Kidney tubule cell (primary cell): ENCODE data around the gene RARRES2.

ENCODE experiments used
- DNase-seq: peaks from one replicate; pipeline ENCODE4 v3.0.0-alpha.2; 2018; ENCODE audit warnings: low spot score

Gene RARRES2

DNA sequence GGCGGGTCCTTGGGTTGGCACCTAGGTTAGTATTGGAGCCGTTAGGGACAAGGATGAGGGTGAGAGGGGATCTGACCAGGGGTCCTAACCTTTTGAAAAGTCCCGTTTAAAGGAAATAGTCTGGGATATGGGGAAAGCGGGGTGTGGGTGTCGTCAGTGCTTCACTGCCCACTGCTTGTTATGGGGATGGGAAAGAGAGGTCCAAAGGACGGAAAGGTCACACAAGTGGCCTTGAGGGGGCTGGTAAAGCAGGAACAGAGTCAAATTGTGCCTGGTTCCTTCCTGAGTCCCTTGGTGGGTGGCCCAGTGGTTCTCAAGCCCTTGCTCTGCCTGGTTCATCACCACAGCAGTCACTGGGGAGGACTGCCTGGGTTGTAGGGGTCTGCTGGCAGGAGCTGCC, 35.1 kb upstream of the RARRES2 start:
- no peak for DNase-seq

DNA sequence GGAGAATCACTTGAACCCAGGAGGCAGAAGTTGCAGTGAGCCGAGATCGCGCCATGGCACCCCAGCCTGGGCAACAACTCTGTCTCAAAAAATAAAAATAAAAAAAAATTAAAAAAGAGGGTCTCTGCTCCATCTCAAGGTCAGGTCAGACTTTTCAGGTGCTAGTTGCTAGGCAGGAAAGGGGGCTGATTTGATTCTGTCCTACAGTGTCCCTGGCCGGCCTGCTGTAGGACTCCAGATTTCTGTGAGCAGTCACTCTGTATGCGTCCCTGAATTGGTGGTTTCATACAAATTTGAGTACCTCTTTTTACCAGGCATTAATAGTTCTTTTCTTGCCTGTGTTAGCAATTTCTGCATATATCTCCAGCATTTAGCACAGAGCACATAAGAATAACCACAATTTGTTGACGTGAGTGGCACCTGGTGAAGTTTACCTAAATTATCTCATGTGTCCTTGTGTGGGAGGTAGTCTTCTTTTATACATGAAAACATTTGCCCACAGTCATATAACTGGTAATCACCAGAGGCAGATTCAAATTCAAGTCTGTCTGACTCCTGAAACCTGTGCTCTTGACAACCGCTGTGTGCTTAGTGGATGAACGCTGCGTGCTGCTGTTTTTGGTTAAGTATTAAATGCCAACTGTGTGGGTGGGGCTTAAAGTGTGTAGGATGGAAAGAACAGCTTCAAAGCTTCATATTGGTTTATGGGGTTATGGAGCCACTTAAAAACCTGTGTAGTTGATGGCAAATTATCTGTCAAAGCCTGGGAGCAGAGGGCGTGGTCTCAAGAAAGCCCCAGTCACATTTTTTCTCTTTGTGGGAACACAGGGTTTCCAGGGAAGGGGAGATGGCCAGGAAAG, 34.5 kb upstream of the RARRES2 start:
- DNase-seq = peak; percentile 44

DNA sequence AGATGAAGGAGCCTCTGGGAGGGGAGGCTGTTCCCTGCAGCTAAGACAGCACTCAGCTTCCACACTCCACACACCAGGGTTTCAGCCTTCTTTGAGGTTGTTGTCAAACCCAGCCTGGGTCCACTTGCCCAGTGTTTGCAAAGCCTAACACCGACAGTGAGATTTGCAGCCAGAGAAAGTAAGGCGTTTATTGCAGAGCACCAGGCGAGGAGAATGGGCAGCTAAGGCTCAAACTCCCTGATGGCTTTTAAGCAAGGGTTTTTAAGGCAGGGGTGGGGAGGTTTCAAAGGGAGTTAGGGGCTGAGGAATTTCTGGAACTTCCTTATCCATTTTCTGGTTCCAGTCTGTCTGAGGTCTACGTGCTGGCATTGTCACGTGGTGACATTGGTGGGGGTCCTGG, 33.0 kb upstream of the RARRES2 start:
- DNase-seq = no peak

DNA sequence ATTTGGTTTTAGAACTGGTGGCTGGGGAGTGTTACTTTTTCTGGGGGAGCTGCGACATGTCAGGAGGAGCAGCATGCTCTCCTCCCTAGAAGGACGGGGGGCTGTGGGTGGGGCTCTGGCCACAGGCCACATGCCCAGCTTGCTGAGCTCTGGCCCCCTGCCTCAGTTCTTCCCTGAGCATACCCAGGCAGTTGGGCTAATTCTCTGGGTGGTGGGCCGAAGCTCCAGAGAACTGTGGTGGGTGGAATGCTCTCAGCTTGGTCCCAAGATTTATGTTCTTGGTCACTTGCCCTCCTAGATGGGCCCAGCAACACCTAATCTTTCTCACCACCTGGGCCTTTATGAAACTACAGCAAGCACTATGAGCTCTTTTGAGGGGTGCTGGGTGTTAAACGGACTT, 32.6 kb upstream of the RARRES2 start:
- no peak for DNase-seq

DNA sequence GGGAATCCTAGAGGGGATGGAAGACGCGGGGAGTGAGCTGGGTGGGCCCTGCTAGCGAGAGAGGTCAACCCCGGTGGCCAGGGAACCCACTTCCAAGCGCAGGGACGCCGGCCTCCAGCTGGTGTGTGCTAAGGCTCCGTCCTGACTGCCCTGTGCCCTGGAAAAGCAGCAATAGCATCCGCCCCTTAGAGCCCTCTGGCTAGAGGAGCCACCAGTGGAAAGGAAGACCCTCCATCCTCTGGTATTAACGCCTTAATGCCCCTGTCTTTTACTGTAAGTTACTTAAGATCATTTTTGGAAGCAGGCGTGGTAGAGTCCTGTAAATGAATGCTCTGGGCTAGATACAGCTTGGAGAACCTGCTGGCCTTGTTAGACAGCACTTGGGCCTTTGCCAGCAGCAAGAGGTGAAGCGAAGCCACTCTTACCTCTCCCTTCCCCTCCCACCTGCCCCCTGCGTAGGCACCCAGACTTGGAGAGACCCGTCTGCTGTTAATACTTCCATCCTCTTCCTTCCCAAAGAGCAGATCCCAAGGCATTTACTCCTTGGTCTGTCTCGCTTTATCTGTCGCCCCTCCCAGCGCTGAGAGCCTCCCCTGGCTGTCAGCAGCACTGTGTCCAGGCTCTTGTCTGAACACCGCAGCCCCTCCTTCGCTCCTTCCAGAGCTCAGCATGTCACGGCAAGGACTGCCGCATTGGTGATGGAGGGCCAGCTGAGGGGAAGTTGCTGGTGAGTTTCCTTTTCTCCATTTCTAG, 31.8 kb upstream of the RARRES2 start:
- DNase-seq = no peak

DNA sequence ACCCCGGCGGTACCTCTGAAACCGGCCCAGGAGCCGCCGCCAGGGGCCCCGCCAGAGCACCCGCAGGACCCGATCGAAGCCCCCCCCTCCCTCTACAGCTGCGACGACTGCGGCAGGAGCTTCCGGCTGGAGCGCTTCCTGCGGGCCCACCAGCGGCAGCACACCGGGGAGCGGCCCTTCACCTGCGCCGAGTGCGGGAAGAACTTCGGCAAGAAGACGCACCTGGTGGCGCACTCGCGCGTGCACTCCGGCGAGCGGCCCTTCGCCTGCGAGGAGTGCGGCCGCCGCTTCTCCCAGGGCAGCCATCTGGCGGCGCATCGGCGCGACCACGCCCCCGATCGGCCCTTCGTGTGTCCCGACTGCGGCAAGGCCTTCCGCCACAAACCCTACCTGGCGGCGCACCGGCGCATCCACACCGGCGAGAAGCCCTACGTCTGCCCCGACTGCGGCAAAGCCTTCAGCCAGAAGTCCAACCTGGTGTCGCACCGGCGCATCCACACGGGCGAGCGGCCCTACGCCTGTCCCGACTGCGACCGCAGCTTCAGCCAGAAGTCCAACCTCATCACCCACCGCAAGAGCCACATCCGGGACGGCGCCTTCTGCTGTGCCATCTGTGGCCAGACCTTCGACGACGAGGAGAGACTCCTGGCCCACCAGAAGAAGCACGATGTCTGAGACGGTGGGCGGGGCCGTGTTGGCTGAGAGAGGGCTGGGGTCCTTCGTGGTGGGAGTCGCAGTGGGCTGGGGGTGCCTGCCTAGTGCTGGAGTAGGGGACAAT, 31.0 kb upstream of the RARRES2 start:
- no peak for DNase-seq

DNA sequence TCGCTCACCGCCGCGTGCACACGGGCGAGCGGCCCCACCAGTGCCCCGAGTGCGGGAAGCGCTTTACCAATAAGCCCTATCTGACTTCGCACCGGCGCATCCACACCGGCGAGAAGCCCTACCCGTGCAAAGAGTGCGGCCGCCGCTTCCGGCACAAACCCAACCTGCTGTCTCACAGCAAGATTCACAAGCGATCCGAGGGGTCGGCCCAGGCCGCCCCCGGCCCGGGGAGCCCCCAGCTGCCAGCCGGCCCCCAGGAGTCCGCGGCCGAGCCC, 30.5 kb upstream of the RARRES2 start:
- no peak for DNase-seq

DNA sequence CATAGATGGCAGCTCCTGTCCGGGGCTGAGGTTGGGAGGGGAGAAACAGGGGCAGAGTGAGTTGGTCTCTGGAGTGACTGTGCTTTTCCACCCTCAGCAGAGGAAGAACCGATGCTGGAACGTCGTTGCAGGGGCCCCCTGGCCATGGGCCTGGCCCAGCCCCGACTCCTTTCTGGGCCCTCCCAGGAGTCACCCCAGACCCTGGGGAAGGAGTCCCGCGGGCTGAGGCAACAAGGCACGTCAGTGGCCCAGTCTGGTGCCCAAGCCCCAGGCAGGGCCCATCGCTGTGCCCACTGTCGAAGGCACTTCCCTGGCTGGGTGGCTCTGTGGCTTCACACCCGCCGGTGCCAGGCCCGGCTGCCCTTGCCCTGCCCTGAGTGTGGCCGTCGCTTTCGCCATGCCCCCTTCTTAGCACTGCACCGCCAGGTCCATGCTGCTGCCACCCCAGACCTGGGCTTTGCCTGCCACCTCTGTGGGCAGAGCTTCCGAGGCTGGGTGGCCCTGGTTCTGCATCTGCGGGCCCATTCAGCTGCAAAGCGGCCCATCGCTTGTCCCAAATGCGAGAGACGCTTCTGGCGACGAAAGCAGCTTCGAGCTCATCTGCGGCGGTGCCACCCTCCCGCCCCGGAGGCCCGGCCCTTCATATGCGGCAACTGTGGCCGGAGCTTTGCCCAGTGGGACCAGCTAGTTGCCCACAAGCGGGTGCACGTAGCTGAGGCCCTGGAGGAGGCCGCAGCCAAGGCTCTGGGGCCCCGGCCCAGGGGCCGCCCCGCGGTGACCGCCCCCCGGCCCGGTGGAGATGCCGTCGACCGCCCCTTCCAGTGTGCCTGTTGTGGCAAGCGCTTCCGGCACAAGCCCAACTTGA, 29.9 kb upstream of the RARRES2 start:
- no peak for DNase-seq

DNA sequence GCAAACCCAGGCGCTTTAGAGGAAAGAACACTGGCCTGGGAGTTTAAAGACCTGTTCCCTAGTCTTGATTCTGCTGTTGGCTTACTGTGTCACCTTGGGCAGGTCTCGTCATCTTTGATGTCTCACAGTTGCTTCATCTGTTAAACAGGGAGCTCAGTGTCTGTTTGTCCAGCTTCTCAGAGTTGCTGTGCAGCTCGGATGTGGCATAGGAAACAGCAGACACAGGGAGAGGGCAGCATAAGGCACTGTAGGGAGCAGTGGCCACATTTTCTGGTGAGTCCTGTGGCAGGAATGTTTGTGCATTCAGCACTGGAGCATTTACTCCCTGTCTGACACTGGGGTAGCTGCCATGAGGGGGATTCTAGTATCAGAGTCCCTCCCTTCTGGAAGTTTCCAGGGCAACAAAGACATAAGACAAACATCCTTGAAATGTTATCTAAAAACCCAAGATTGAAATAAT, 29.2 kb upstream of the RARRES2 start:
- peak; percentile 78 for DNase-seq

DNA sequence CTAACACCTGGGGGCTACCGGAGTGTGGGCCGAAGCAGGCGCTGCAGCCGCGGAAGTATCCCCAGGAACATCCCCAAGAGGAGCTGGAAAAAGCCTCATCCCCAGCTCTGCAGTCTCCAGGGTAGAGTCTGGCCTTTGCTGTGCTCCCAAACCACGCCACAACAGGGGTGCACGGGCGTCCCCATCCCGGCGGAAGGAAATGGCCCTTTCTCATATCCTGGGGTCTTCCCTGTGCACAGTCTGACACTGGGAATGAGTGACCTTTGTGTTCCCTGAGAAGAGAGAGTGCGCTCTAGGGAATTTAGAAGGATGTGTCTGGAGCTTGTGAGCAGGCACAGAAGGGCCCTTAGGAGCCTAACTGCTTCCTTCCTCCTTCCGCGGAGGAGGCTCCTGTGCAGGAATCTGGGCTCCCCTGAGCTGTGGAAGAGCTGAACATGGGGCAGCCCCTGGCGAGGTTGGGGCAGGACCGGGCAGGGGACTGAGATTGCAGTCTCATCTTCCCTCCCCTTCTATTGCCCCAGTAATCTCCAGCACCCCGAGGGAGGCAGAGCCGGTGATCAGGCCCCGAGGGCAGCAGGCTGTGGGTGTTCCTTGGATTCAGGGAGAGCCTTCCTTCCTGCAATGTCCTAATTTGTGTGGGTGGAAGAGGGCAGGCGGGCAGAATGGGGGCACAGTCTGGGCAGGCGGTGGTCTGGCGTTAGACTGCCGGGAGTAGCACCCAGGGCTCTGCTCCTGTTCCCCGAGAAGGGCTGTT, 28.5 kb upstream of the RARRES2 start:
- peak; percentile 32 for DNase-seq

DNA sequence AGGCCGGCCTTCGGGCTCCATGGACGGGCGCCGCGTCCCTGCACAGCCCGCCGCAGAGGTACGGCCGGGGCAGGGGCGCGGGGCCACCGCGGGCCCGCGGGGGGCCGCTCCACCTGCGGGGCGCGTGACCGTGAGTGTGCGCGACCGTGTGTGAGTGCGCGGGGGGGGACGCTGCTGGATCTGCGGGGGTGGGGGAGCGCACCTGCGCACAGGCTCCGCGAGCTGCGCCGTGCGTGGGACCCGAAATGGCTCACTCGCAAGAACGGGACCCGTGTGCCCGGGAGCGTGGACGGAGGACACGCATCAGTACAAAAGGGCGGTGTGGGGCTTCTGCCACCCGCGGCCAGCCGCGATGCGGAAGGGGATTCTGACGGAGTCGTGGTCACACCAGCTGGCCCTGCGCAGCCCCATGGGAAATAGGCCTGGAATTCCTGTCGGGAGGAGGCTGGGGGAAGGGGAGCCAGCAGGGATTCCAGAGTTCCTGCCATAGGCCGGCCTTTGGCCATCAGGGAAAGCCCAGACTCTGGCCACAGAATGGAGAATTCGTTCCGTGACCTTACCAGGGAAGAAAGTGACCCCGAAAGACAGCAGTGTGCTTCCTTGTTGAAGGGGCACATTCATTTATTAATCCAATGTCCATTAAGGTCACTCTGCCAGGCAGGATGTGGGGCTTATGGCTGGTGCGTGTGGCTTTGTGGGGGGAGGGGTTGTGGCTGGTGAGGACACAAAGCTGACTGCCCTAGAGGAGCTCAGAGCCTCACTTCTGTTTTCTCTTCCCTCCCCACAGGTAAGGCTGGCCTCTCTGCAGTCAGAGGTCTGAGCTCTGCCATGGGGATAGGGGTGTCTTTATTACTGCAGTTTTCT, 27.7 kb upstream of the RARRES2 start:
- DNase-seq = peak; percentile 89

DNA sequence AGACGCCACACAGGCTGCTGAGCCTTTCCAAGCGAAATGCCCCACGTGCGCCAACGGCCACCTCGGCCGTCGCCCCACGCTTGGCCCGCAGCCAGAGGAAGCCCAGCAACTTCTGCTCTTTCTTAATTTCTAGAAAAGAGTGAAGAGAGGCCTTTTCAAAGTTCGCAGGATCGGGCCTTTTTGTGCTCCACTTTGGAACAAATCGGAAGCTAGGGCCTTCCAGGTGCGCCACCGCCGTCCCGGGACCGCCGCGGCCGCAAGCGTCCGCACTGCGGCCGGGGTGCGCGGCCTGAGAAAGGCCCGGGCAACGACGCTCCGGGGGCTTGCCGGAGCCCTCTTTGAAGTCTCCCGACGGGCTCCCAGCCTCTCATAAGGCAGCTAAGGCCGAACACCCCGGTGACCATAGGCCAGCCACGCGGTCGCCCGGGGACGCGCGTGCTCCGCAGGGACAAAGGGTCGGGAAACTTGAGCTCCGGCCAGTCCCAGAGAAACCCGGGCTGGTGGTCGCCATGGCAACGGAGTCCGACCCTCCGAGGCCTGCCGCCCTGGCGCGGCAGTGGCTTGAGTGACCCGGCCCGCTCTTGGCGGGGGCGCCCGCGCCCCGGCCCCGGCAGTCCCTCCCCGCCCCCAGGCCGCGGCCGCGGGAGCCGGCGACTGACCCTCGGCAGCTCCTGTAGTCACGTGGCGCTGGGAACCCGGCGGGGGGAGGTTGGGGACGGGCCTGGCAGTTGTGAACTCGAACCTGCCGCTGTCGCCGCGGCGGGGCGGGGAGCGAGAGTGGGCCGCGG, 26.9 kb upstream of the RARRES2 start, which contains the start of gene REPIN1:
REPIN1 (plus strand) TSS at position 727 of the 788 bp plus-strand sequence. CDS start 890 bp downstream, outside the sequence.
- DNase-seq = peak; percentile 93

DNA sequence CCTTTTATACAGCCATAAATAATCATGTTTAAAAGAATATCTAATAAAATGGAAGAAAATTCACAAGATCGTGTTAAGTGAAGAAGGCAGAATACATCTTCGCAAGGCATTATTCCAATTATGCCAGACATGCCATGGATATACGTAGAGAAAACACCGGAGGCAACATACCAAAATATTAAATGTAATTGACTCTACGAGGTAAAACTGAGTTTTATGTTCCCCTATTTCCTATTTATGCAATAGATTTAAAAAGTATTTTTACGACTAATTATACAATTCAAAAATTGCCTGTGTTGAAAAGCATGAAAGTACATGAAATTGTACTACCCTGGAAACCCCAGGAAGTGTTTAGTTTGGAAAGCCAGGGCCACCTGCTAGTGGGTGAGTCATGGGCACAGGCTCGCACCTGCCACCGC, 26.3 kb upstream of the RARRES2 start:
- DNase-seq = no peak

DNA sequence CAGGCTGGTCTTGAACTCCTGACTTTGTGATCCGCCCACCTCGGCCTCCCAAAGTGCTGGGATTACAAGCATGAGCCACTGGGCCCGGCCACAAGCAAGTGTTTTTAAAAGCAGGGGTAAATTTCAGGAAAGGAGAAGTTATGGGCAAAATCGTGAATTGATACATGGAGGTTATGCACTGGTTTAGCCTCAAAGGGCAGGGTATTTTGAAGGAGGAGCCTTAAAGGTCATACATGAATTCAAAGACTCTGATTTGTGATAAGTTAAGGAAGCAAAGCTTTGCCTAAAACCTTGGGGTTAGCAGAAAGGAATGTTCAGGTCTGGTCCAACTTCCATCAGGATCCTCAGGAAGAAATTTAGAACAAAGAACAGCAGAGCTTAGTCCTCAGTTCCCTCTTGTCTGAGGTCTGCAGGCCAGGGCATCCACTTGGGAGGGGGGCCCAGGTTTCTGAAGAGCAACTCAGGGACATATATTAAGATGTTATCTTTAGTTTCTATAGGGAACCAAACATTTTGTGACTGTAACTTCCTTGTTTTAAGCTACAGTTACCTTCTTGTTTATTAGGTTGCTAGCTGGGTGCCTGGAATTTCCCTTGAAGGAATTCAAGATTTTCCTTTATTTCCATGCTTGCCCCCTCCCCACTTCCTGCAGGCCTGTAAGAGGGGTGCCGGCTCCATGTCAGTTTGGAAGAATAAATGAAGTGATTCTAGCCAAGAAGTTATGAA, 24.4 kb upstream of the RARRES2 start:
- DNase-seq = peak; percentile 50

DNA sequence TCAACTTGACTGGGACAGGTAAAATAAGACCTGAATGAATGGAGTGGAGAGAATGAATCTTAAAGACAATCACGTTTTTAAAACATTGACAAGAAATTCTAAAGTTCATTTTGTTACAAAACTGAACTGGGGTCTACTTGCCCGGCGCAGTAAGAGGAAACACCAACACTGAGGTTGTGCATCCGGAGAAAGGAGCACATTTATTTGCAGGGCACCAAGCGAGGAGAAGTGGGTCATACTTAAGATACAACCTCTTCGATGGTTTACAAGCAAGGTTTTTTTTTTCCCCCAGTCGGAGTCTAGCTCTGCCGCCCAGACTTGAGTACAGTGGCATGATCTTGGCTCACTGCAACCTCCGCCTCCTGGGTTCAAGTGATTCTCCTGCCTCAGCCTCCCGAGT, 23.8 kb upstream of the RARRES2 start:
- no peak for DNase-seq

DNA sequence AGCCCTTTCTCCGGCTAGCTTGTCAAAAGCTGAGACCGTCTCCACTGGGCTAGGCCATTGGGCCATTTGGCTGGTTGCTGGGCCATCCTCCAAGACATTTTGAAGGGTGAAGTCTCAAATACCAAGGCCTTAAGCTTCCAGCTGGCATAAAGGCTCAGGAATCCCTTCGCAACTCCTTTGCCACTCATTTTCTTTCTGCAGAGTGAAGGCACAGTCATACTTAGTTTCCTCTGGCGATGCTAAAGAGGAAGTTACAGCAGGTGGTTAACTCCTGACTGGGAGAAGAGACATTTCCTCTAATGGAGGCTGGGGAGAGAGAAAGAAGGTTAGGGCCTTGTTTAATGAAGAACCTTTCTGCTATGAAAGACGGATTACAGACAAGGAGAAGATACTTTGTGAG, 22.4 kb upstream of the RARRES2 start:
- DNase-seq = no peak

DNA sequence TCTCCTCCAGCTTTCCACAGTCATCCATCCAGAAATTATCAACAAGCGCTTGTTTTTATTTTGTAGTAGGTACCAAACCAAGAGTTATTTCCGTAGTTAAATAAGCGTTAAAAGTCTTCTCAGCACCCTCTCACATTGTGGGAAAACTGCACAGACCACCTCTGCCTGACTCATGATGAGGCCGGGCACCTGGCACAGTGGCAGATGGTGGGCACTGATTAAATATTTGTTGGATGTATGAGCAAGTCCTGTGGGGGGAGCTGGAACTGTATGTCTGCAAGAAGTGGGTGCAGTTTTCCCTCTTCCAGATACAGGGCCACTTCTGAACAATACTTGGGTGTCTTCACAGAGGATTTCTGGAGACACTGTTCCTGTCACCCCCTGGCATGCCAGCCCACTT, 21.9 kb upstream of the RARRES2 start:
- no peak for DNase-seq
